HG03108 (cell line): ENCODE results near the gene CES4A.
A peak's percentile ranks its signal among the peaks of the same experiment; 100 is the strongest.
"Not testable (repeated sequence)": the region's sequence is repeated elsewhere in the genome, so short reads cannot be mapped to it uniquely, and the experiment has no call there.

ENCODE experiments used
- ATAC-seq: cut with Tn5 transposase; IDR thresholded peaks from one replicate; pipeline ENCODE4 v1.9.1; 2021; ENCODE audit warnings: moderate library complexity; ENCODE audit not compliant: unreplicated experiment

Gene CES4A

GRCh38 chr16:66988197-66988788, at the start of gene CES4A:
CES4A (plus strand) TSS chr16:66988589; CDS start chr16:66988773, 184 bp downstream.
- ATAC-seq, result no peak

- no peak for ATAC-seq
These were observed 49.0 kb upstream of the CES4A start for GRCh38 chr16:66939366-66939765.

GRCh38 chr16:66940236-66940635, 48.2 kb upstream of the CES4A start:
- ATAC-seq, result no peak

- no peak for ATAC-seq
These were observed 45.4 kb upstream of the CES4A start for GRCh38 chr16:66942981-66943380.

GRCh38 chr16:66943426-66944053, 44.8 kb upstream of the CES4A start:
- ATAC-seq, result no peak

- no peak for ATAC-seq
These were observed 44.3 kb upstream of the CES4A start for GRCh38 chr16:66944054-66944441.

- not testable (repeated sequence) for ATAC-seq
These were observed 43.4 kb upstream of the CES4A start for GRCh38 chr16:66944971-66945370.

GRCh38 chr16:66945939-66946338, 42.5 kb upstream of the CES4A start:
- ATAC-seq, result no peak

- ATAC-seq, result no peak
These were observed 41.8 kb upstream of the CES4A start for GRCh38 chr16:66946541-66946940.

GRCh38 chr16:66946974-66947301, 41.5 kb upstream of the CES4A start:
- no peak for ATAC-seq

GRCh38 chr16:66947302-66948065, 40.9 kb upstream of the CES4A start:
- ATAC-seq, result peak; percentile 69

- ATAC-seq, result no peak
These were observed 40.1 kb upstream of the CES4A start for GRCh38 chr16:66948134-66948836.

GRCh38 chr16:66948837-66949225, 39.6 kb upstream of the CES4A start:
- no peak for ATAC-seq

GRCh38 chr16:66949472-66949871, 38.9 kb upstream of the CES4A start:
- ATAC-seq, result no peak

GRCh38 chr16:66950437-66950836, 38.0 kb upstream of the CES4A start:
- ATAC-seq, result no peak

GRCh38 chr16:66950971-66951790, 37.2 kb upstream of the CES4A start:
- no peak for ATAC-seq

GRCh38 chr16:66952430-66953110, 35.8 kb upstream of the CES4A start:
- ATAC-seq, result no peak

- no peak for ATAC-seq
These were observed 34.8 kb upstream of the CES4A start for GRCh38 chr16:66953462-66954096.

- ATAC-seq, result peak; percentile 52
These were observed 34.2 kb upstream of the CES4A start for GRCh38 chr16:66954097-66954659.
